ENCODE measurements around the gene SLC39A3.

Gene SLC39A3

GRCh38 chr19:2740314-2740656, 468 bp upstream of the SLC39A3 start:
- DNase-seq, result no peak

- DNase-seq, result no peak
Measured at GRCh38 chr19:2736550-2737190, 3.1 kb downstream of the SLC39A3 start.

GRCh38 chr19:2735374-2735773, 4.4 kb downstream of the SLC39A3 start:
- no peak for DNase-seq

- no peak for DNase-seq
Measured at GRCh38 chr19:2734589-2735288, 5.1 kb downstream of the SLC39A3 start.

GRCh38 chr19:2733930-2734588, 5.8 kb downstream of the SLC39A3 start:
- DNase-seq, result no peak

- no peak for DNase-seq
Measured at GRCh38 chr19:2732883-2733282, 6.9 kb downstream of the SLC39A3 start.

GRCh38 chr19:2732157-2732725, 7.6 kb downstream of the SLC39A3 start:
- DNase-seq, result no peak

- no peak for DNase-seq
Measured at GRCh38 chr19:2731181-2731995, 8.4 kb downstream of the SLC39A3 start.

GRCh38 chr19:2729943-2730818, 9.6 kb downstream of the SLC39A3 start:
- no peak for DNase-seq

GRCh38 chr19:2728783-2729387, 10.9 kb downstream of the SLC39A3 start:
- no peak for DNase-seq

GRCh38 chr19:2727640-2727944, 12.2 kb downstream of the SLC39A3 start:
- no peak for DNase-seq

GRCh38 chr19:2726904-2727639, 12.7 kb downstream of the SLC39A3 start:
- DNase-seq, result no peak

GRCh38 chr19:2726160-2726855, 13.5 kb downstream of the SLC39A3 start:
- no peak for DNase-seq

- no peak for DNase-seq
Measured at GRCh38 chr19:2724148-2724557, 15.7 kb downstream of the SLC39A3 start.

GRCh38 chr19:2723747-2724146, 16.1 kb downstream of the SLC39A3 start:
- DNase-seq, result no peak

GRCh38 chr19:2723345-2723715, 16.5 kb downstream of the SLC39A3 start:
- no peak for DNase-seq

GRCh38 chr19:2722541-2723344, 17.1 kb downstream of the SLC39A3 start:
- DNase-seq, result no peak

- no peak for DNase-seq
Measured at GRCh38 chr19:2721570-2722540, 18.0 kb downstream of the SLC39A3 start.
